Erythroblast (primary cell): ENCODE measurements around the gene ZNHIT2.

ENCODE experiments used
- GATA1 ChIP-seq: IDR thresholded peaks from 2 replicates; pipeline ENCODE4 v1.6.1; 2011; ENCODE audit warnings: low read depth, mild to moderate bottlenecking, control low read depth, low read length, moderate library complexity
- POLR2A ChIP-seq: IDR thresholded peaks from 2 replicates; pipeline ENCODE4 v1.6.1; 2011; ENCODE audit warnings: mild to moderate bottlenecking, low read length

- no peak for TF ChIP-seq POLR2A
- TF ChIP-seq GATA1, result no peak
Measured at GRCh38 chr11:65127473-65128181, 10.1 kb upstream of the ZNHIT2 start.
